Glomerular visceral epithelial cell (primary cell): ENCODE measurements around the gene AGPS.
A peak's percentile ranks its signal among the peaks of the same experiment; 100 is the strongest.
"Not testable (repeated sequence)": the region's sequence is repeated elsewhere in the genome, so short reads cannot be mapped to it uniquely, and the experiment has no call there.

Experiments used
- DNase-seq: peaks from one replicate; pipeline ENCODE4 v3.0.0-alpha.2; 2016; ENCODE audit errors: extremely low spot score

Gene AGPS

GRCh38 chr2:177392373-177393202 lies at the start of gene AGPS:
Gene AGPS, plus strand, starts transcription at chr2:177392773. Its CDS starts 17 bp downstream, at chr2:177392790.
- peak; percentile 74 for DNase-seq

DNA sequence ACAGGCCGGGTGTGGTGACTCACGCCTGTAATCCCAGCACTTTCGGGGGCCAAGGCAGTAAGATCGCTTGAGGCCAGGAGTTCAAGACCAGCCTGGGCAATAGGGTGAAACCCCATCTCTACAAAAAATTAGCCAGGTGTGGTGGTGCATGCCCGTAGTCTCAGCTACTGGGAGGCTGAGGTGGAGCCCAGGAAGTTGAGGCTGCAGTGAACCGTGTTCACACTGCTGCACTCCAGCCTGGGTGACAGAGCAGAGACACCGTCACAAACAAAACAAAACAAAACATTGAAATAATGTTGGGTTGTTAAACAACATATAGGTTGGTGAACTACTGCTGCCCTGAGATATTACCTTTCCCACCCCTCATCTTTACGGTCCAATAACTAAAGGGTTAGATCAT lies 48.8 kb upstream of the AGPS start:
- DNase-seq = no peak

DNA sequence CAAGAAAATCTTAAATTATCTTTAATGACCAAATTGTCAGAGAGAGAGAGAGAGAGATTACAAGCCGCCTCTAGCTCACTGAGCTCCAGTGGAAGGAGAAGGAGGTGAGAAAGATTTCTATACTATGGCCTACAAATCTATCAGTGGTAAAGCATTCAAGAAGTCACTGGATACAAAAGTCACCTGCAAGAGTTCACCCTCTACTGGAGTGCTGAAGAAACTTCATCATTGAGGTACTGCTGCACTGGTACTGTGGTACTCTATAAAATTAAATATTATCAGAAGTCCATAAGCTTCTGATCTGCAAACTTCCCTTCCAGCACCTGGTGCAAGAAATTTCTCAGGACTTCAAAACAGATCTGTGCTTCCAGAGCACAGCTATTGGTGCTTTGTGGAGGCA lies 48.3 kb upstream of the AGPS start:
- no peak for DNase-seq

GRCh38 chr2:177346192-177346591 lies 46.4 kb upstream of the AGPS start:
- no peak for DNase-seq

DNA sequence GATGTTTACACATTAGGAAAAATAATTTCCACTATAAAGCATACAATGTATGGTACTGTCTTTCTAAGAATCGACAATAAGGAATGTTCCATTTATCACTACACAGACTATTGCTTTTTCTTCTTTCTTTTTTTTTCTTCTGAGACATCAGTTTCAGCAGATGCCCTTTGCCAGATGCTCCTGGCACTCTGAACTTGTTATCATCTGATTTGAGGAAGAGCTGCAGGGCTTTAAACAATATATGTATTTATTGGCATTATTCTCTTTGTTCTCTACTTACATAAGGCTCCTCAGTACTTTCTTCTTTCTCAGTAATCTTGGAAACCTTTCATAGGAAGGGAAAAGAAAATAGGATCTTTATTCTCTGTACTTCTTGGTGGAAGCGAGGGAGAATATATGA lies 45.0 kb upstream of the AGPS start:
- DNase-seq = no peak

DNA sequence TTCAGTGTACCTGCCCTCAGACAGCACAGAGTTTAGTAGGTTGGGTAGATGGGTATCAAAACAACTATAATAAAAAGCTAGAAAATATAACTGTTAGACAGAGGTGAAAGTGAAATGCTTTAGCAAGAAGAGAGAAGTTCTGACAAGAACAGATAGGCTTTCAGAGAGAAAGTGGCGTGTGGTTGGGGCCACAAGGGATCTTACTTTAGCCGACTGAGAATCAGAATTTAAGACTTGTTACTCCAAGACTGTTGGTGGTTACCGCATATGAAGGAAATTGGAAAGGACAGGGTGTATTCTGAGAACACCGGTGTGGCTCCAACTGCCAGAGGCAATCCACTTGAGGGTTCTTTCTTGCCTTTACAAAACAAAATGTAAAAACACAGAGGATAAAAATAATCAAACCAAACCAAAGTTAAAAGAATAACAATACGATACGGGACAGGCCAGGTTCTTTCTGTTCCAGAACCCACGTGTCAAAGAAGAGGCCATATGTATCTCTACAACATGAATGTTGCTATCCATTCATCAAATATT lies 44.4 kb upstream of the AGPS start:
- DNase-seq = no peak

GRCh38 chr2:177348733-177349693 lies 43.6 kb upstream of the AGPS start:
- DNase-seq = no peak

DNA sequence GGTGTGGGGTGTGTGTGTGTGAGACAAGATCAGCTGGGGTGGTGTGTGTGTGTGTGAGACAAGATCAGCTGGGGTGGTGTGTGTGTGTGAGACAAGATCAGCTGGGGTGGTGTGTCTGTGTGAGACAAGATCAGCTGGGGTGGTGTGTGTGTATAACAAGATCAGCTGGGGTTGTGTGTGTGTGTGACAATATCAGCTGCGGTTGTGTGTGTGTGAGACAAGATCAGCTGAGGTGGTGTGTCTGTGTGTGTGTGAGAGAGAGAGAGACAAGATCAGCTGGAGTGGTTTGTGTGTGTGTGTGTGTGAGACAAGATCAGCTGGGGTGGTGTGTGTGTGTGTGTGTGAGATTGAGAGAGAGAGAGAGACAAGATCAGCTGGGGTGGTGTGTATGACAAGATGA lies 41.9 kb upstream of the AGPS start:
- not testable (repeated sequence) for DNase-seq

GRCh38 chr2:177351121-177351520 lies 41.5 kb upstream of the AGPS start:
- DNase-seq = not testable (repeated sequence)

DNA sequence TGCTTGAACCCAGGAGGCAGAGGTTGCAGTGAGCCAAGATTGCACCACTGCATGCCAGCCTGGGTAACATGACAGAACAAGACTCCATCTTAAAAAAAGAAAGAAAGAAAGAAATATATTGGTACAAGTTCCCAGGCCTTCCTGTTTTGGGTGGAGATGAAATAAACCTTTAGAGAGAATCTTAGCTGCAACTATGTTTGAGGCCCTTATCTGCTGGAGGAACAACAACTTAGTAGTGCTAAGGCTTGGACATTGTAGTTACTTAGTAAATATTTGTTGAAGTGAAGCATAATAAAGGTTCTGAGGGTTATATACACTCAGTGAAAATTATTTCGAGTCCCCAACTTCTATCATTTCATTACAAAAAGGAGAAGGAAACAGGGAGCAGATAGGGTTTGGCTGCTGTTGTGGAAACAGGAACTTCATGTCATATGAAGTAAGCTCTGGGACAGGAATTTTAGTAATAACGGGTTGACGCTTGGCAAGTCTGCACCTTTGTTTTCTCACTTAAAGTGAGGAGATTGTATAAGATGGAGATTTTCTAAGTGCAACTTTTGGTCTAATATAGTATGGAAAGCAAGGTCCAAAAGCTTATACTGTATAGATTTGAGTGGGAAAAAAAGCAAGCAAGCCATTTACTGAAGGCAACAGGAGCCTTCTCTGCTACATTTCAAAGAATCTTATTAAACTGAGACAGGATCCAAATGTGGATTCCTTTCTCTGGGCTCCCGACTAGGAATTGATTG lies 40.0 kb upstream of the AGPS start:
- DNase-seq = no peak

DNA sequence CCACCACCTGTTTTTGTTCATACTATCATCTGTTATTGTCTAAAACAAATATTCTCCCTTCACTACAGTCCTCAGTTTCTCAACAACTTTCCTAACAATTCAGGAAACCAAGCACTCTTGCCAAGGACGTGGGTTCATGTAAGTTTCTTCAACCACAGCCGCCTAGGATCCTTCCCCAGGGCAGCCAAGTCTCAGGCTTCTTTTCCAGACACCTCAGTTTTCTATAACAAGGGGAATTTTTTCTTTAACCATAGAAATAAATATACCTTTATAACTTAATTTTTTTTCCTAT lies 39.4 kb upstream of the AGPS start:
- no peak for DNase-seq

- DNase-seq = not testable (repeated sequence)
Measured at GRCh38 chr2:177354541-177354940, 38.0 kb upstream of the AGPS start.

DNA sequence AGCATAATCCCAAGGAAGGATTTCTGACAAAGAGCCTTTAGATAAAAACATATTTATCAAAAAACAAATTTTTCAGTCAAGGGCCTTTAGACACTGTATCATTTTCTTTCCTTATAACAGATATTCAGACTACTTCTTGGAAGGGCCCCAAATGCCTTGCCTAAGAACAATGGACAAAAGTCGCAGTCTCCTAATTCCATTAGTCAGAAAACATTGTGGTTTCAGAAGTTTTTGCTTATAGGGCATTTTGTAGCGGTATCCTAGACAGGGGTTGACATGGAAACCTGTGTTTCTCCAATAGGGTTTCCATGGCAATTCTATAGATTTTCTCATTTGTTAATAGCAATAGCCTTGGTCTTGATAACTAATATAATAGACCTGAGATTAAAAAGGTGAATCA lies 36.7 kb upstream of the AGPS start:
- DNase-seq = peak; percentile 22

DNA sequence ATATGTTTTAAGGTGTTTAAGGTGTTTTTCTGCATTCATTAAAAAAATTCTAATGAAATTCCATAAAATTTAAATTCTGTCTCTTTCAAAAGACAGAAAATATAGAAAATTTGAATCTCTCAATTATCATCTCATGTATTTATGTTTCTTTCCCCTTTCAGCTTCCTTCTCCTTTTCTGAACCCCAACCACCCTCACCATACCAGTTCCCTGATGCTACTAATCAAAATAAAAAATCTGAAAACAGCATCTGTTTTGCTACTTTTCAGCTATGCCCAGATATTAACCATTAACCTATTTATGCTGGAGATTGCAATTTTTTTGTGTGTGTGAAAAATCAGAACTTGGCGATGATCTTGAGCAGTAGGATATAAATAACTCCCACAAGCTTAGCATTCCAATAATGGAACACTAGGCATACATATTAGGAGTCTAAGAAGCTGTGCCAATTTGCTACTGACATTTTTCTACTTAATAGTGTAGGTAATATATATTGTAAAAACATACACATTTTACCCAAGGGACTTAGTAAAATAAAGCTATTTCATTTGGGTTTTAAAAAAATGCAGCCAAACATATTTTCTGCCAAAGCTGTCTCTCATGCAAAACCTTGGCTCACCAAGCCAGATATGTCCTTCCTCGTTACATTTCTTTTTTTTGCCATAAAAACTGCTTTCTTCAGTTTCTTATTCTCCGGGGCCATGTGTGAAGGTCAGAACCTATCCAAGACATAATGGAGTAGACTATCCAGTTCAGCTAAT lies 32.6 kb upstream of the AGPS start:
- DNase-seq = no peak

- no peak for DNase-seq
Measured at GRCh38 chr2:177362499-177362898, 30.1 kb upstream of the AGPS start.

GRCh38 chr2:177363332-177363731 lies 29.2 kb upstream of the AGPS start:
- DNase-seq = no peak

- not testable (repeated sequence) for DNase-seq
Measured at GRCh38 chr2:177365764-177366163, 26.8 kb upstream of the AGPS start.

GRCh38 chr2:177368023-177368422 lies 24.6 kb upstream of the AGPS start:
- DNase-seq = not testable (repeated sequence)

GRCh38 chr2:177379354-177379753 lies 13.2 kb upstream of the AGPS start:
- DNase-seq = no peak

DNA sequence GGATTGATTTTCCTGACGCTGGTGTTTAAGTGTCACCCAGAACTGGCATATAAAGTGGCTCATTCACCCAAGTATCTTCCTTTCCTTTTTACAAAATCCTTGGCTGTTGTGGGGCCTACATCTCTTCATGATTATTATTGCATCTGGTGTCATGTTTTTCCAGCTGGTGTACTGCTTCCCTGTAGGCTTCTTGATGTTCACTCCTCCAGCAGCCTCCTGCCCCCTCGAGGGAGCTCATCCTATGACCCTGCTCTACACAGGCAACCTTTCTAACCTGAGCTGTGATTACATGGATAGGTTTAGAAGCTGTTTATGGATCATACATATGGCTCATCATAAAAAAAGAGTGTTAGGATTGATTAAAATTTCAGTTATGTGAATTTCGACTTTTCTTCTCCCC lies 12.4 kb upstream of the AGPS start:
- no peak for DNase-seq

DNA sequence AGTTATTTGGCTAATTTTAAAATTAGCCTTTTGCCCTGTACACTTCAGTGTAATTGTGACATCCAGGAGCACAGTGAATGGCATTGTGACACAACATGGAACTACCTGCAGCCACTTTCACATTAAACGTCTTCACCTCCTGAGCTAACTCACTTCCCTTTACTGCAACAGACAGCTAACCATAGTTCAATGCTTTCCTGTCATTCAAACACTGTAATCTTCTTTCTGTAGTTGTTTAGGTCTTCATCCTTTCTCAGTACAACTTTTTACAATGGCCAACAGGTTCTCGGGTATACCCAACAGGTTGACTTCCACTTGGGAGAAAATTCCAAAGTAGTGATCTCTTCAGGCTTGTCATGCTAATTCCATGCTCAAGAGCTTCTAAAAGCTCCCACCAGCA lies 8.6 kb upstream of the AGPS start:
- DNase-seq = no peak
